GM18909 (cell line): ENCODE results near the gene HOXC10.

Experiments used
- ATAC-seq: cut with Tn5 transposase; IDR thresholded peaks from one replicate; pipeline ENCODE4 v1.9.1; 2021; ENCODE audit warnings: mild to moderate bottlenecking; ENCODE audit not compliant: unreplicated experiment, poor library complexity

Gene HOXC10

DNA sequence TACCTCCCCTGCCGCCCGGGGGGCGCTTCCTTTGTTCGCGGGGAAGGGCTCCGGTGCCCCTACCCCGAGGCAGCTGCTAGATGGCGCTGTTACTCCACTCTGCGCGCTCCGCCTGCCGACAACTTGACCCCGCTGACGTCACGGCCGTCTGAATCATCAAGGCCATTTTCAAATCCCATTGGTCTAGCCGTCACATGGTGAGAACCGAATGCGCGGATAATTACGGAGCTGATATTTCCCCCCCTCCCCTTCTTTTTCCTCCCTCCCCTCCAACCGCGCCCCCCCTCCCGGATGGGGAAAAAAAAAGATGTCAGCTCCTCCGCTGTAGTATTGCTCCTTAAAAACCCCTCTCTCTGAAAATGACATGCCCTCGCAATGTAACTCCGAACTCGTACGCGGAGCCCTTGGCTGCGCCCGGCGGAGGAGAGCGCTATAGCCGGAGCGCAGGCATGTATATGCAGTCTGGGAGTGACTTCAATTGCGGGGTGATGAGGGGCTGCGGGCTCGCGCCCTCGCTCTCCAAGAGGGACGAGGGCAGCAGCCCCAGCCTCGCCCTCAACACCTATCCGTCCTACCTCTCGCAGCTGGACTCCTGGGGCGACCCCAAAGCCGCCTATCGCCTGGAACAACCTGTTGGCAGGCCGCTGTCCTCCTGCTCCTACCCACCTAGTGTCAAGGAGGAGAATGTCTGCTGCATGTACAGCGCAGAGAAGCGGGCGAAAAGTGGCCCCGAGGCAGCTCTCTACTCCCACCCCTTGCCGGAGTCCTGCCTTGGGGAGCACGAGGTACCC is at the start of gene HOXC10:
HOXC10 (plus strand) TSS at position 246 of the 791 bp plus-strand sequence; CDS start at position 360, 114 bp downstream.
- no peak for ATAC-seq

DNA sequence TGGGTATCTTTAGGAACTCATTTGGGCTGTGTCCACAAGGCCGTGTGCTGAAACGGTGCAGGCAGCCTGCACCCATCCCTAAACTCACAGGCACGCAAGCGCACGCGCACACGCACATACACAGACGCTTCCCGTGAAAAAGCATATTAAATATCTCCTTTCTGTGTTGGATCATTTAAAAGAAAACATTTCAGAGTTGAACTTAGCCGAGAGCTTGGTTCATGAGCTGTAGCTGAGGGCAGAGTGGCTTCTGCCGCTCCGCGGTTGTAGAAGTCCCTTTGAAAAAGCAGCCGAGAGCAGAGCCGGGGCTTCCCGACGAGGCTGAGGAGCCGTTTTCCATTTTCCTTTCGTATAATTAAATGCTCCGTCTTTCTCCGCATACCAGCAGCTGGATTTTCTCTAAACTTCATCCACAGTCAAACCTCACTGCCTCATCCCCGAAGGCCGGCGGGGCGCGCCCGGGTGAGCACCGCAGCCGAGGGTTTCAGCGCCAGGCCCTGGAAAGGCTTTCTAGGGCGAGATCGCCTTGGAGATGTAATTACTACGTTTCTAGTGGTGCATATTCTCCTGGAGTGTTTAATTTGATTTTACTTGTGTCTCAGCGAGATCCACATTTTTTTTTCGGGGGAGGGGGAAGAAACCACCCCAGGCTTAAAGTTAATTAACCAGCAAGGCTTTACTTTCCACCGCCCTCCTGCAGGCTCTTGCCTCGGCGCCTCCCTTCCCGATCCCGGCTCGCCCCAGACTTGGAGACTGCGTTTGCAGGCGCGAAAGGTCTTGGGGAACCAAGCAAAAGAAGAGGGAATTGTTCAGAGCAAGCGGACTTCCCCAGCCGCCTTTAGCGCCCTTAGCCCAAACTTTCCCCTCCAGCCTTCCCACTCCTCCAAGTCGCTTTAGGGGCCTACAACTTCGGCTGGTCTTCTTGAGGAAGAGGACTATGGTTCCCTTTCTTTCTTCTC is 49.3 kb upstream of the HOXC10 start:
- ATAC-seq = no peak

DNA sequence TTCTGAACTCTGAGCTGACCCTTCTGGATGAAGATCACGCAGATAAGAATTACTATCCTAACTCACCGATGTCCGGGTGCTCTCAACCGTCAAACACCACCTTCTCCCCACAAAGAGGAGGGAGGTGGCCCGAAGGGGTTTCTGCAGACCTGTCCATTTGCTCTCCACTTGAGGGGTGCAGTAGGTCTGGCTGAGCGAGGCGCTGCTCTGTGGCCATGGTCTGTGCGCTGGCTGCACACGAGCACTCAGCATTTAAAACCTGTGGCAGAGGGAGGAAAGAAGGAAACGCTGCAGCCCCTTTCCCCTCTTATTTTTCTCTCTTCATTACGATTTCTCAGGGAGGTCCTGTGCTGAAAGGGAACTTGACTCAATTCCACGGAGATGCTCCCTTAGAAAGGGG is 47.8 kb upstream of the HOXC10 start:
- ATAC-seq = no peak

DNA sequence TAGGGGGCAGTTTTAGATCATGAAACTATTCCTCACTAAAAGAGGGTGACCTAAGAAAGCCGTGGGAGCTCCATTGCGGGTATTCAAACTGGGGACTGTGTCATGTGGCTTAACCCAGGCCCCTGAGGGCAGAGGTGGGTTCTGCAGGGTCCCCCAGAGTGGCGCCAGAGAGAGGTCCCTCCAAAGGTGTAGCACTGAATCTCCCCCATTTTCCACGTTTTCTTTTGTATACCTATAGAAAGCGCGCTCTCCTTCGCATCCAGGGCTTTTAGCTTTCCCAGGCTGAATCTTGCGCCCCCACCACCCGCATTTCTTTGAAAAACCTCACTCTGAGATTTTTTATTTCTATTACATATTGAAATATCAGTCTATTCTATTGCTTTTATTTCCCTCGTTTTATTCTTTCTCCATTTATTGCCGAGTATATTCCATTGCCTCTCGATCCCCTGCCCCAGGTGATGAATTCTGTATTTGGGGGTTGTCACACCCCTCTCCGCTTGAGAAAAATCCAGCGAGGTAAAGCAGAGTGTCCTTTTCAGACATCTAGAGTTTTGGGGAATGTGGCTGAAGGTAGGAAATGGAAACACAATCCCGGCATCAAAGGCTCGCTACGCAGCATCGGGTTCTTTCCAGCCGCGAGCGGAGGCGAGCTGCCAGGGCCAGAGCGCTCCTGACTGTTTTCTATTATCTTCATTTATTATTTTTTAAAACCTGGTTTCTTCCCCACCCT is 47.2 kb upstream of the HOXC10 start:
- ATAC-seq = no peak

DNA sequence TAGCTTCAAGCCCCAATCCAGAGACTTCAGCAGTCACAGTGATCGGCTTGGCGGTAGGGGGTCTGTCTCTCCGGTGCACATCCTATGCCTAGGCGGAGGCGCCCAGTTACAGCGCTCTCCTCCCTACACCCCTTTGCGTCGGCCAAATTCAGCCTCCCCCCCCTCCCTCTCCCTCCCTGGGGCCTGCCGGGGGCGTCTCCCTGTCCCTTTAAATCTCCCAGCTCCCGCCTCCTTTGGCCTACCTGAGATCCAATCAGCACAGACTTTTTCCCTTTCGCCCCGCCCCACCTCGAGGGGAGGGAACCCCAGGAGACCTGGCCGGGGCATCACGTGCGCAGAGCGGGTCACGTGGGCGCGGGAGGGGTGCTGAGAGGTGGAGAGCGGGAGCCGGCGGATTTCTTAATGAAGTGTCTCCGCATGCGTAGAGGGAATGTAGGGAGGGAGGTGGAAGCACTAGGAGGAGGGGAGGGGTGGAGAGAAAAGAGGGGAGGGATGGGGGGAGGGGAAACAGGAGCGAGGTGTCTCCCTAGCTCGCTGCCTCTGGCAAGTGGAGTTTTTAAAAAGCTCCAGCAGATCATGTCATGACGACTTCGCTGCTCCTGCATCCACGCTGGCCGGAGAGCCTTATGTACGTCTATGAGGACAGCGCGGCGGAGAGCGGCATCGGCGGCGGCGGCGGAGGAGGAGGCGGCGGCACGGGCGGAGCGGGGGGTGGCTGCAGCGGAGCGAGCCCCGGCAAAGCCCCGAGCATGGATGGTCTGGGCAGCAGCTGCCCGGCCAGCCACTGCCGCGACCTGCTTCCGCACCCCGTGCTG is 46.4 kb upstream of the HOXC10 start, which contains the start of gene HOXC13:
HOXC13 (plus strand) TSS at position 506 of the 815 bp plus-strand sequence; CDS start at position 582, 76 bp downstream.
- ATAC-seq = no peak

DNA sequence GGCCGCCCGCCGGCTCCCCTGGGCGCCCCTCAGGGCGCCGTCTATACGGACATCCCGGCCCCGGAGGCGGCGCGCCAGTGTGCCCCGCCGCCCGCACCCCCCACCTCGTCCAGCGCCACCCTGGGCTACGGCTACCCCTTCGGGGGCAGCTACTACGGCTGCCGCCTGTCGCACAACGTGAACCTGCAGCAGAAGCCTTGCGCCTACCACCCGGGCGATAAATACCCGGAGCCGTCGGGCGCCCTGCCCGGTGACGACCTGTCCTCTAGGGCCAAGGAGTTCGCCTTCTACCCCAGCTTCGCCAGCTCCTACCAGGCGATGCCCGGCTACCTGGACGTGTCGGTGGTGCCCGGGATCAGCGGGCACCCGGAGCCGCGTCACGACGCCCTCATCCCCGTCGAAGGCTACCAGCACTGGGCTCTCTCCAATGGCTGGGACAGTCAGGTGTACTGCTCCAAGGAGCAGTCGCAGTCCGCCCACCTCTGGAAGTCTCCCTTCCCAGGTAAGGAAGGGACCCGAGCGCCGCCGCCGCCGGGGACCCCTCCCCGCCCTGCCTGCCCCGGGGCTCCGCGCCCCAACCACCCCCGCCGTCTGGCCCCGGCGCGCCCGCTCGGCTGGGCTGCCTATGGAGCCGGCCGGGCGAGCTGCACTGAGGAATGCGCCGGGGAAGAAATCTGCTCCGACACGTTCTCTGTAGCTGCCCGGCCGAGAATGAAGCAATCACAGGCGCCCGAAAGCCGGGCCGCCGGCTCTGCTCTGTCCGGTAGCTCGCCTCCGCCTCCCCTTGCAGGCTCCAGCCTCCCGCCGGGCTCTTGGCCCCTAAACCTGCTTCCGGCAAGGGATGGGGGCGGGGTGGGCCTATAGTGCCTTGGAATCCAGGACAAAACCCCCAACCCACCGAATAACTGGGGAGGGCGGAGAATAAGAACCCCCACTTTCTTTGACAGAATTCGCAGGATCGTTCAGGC is 45.5 kb upstream of the HOXC10 start:
- no peak for ATAC-seq

DNA sequence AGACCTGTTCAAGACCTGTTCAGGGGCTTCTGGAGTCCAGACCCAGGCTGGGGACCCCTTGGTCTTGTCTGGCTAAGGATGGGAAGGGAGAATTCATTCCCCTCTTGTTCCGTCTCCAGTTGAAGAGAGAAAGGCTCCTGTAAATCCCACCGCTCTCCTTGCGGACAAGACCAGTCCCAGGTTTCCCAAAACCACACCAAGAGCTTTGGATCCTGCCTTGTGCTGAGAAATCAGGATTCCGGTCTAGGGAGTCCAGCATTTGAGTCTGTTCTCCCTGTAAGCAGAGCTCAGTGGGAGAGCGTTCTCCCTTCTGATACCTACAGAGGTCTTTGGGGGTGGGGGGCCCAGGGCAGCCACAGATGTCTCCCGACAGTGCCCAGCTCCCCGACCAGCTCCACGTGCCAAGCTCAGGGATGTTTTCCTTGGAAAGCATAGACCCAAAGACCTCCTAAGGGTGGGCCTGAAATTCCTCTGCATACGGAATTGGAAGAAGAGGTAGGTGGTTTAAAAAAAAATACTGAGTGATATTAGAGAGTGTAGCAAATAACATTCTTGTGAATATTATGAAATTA is 44.4 kb upstream of the HOXC10 start:
- no peak for ATAC-seq

DNA sequence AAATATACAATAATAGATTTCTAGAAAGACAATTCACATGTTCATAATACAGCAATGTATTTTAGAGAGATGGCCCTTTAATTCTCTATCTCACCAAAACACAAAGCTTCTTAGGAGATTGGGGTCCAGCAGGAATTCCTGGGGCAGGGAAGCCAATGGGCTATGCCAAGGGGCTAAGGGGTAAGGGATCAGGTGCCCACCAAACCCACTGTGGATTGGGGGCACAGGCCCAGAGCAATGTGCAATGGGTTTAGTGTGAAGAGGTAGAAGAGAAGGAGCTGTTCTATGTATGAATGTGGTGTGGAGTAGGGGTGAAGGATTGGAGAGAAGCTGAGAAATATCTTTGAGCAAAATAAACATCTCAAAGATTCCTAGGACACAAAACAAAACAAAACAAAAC is 43.8 kb upstream of the HOXC10 start:
- no peak for ATAC-seq

DNA sequence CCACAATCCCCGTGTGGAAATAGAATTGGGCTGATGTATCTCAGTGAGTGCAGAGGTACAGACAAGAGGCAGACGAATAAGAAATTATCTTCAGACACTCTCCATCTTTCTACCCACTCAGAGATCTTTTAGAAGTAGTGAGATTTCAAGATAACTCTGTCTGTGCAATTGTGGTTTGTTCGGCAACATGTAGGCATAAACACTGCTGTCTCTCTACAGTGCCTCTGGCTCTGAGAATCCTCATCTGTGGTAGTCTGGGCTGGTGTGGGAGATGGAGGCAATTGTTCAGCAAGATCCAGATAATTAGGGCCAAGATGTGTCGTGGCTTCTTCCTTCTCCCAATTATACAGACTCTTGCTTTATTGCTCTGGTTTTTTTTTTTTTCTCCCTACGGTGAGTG is 43.2 kb upstream of the HOXC10 start:
- no peak for ATAC-seq

DNA sequence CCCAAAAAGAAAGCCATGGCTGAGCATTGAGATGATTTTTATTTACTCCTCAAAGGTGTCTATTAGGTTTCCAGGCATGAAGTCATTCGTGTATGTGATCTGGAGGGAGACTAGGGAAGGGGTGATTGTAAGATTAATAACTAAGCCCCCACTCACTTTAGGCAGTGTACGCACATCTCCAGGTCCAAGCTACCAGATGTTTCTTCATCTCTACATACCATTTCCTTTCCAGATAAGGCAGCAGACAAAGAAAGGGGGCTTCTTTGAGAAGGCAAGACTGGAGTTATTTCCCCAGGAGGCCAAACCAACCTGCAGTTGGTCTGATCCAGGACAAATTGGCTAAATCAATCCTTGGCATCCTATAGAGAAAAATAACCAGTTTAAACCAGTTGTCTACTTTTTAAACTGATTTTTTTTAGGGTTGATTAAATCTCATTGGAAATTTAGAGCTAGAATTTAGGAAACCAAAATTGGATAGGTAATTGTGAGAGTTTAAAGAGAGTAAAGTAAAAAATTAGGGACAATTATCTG is 42.4 kb upstream of the HOXC10 start:
- ATAC-seq = no peak

DNA sequence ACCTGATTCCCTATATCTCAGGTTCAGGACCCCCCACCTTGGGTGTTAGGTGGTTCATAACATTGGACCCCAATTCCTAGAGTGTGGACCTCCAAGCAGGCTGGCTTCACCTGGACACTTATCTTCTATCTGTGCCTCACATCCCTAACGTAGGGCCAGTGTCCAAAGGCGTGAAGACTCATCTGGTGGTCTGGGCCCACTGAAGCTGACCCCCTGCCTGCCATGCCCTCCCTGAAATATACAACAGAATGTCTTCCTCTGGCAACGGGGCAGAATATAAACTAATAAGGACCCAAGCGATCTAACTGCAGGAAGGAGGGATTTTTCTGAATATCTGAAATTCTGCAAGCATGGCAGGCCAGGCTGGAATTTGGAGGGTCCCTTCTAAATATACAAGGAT is 40.7 kb upstream of the HOXC10 start:
- no peak for ATAC-seq

DNA sequence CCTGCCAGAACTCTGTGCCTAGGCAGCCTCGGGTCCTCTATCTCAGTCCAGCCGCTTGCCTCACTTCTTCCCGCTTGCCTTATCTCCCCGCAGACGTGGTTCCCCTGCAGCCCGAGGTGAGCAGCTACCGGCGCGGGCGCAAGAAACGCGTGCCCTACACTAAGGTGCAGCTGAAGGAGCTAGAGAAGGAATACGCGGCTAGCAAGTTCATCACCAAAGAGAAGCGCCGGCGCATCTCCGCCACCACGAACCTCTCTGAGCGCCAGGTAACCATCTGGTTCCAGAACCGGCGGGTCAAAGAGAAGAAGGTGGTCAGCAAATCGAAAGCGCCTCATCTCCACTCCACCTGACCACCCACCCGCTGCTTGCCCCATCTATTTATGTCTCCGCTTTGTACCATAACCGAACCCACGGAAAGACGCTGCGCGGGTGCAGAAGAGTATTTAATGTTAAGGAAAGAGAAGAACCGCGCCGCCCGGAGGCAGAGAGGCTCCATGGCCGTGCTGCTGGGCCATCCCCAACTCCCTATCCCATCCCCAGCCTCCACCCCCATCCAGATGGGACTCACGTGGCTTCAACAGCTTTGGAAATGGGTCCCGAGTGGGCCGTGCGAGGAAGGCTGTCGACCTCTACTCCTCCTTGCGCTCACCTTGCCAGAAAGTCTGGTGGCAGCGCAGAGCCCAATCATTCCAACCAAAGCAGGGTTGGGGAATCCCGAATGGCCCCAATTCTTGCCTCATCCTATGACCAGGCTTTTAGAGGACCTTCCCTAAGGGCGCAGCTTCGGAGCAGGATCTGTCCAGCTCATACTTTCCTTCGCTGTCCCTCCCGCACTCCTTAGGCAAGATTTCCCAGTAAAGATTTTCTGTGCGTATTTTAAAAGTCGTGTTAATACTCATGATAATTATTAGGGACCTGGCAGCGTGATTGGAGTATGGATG is 39.8 kb upstream of the HOXC10 start:
- ATAC-seq = no peak

DNA sequence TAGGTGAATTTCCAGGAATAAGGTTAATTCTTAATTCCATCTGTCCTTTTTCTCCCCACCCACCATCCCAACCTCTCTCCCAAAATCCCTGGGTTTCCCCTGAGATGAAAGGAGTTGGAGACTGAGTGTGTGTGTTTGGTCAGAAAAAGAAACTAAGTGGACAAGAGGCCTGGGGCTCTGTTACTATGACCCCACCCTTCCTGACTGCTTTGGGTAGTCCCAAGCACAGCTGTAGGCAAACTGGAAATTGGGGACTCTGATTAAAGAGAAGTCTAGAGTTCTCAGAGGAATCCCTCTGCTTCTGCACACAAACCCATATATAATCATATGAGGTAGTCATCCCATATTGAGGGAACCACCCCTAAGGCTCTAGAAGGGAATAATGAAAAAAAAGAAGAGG is 37.2 kb upstream of the HOXC10 start:
- ATAC-seq = no peak

DNA sequence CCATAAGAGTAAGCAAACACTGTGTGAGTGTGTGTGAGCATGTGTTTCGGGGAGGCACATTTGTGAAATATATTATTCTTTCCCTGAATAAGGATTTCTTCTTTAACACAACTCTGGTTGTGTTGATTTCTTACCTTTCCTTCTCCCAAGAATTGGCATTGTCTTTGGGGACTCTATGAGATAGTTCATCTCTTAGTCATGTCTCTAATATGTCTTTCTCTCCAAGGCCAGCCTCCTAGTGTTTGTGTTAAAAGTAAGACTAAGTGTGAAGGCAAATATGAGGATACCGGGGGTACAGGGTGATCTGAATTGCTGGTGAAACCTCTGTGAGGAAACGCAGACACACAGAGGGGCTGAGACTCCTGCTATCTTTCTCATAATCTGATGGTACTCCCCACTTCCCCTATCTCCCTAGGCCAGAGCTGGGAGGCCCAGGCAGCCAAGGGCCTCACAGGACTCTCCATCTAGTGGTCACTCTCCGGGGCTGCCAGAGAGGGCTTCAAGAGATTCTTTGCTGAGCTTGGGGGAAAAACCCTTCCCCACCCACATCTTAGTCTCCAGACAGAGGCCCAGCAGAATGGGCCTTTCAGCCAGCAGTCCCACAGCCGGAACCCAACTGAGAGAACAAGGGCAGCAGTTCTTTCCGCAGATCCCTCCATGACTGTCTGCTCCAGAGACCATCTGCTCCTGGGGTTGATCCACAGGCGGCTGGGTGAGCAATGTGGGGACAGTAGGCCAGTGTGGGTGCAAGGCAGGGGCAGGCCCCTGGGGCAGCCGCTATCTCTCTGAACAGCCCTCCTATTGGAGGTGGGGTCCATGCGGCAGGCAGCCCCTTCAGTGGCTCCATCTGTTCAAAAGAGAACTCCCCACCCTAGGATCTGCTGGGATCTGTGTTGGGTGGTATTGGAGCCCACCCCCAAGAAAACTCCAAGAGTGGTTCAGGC is 36.0 kb upstream of the HOXC10 start:
- ATAC-seq = no peak

DNA sequence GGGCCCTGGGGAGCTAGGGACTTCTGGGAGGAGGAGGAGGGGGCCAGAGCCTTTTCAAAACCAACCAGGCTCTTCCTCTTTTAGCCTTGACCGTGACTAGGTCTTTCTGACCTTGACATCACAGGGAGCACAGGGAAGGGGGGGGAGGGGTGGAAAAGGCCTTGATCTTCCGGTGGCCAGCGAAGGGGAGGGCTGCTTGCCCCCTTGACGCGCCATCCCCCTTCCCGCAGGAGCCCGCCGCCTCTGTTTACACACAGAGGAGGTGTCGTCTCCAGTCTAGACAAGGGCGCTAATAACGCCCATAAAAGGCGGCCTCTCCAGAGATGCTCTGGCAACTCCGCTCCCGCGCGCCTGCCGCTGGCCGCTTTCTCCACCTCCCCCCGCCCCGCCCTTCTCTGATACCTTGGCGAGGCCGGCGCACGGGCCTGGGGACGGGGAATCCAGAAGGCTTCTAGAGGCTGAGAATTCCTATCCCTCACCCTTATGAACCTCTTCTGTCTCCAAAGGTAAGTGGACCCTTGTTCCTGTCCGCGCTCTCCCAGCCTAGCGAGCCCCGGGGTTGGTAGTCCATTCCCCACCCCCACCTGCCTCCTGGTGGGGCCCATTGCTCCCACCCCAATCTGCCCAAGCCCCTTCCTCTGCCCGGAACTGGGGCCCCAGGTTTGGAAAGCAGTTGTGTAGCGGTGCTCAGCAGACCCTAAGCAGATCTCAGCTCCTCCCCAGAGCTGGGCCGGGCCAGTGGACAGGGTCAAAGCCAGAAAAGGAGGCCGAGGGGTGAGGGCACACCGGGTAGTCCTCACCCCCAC is 35.1 kb upstream of the HOXC10 start:
- ATAC-seq = no peak
